ENCODE results near the gene SORBS1. TPM values are rescaled to one million over a fixed set of nuclear protein-coding genes. Genes with fewer than 3 reads are reported as not detected.

SORBS1 gene
- total RNA-seq, 2 experiments from 2014 or later = 0.13 to 0.70 TPM

GRCh38 chr10:95602382-95602781 is 41.2 kb upstream of the SORBS1 start:
- ChIA-PET POLR2A (no interaction called here), CTCF (interaction anchor here (1.0 to 6.8 kb wide), 8 partner anchors 9 to 228 kb away, joined by 3 to 76 read pairs (median 6); no protein-coding TSS in a partner anchor)
- no peak for ATAC-seq
- Mint-ChIP-seq H3K4me1 (ENCODE audit: low read depth) (no peaks in the 10 kb centered on the region), H3K9me3 (no peaks in the 10 kb centered on the region), H3K27me3 (no peaks in the 10 kb centered on the region), H3K27ac (no peak overlapping the region), H3K4me3 (no peak overlapping the region), H3K36me3 (ENCODE audit: low read depth) (peaks cover 9% of the 10 kb centered on the region)
- no peak for TF ChIP-seq CTCF (IDR thresholded peaks at IDR 0.05)
- DNase-seq = no peak
- intact Hi-C loops (cut with micrococcal nuclease) = no loop called here

- TF ChIP-seq CTCF (IDR thresholded peaks at IDR 0.05) = peak; percentile 89
- intact Hi-C loops (cut with micrococcal nuclease) = loop anchor here (1.0 to 2.0 kb wide), 2 partner anchors 171 to 228 kb away; no protein-coding TSS in a partner anchor
- ChIA-PET POLR2A (no interaction called here), CTCF (interaction anchor here (0.6 to 6.8 kb wide), 9 partner anchors 10 to 226 kb away, joined by 3 to 76 read pairs (median 3); no protein-coding TSS in a partner anchor)
- DNase-seq = peak; percentile 70
- Mint-ChIP-seq H3K4me1 (ENCODE audit: low read depth) (no peaks in the 10 kb centered on the region), H3K27me3 (peaks cover 1% of the 10 kb centered on the region), H3K4me3 (no peak overlapping the region), H3K36me3 (ENCODE audit: low read depth) (peaks cover 5% of the 10 kb centered on the region), H3K9me3 (no peaks in the 10 kb centered on the region), H3K27ac (no peak overlapping the region)
- ATAC-seq = no peak
Measured at GRCh38 chr10:95601116-95601719, 40.0 kb upstream of the SORBS1 start.

GRCh38 chr10:95600158-95600557 is 39.0 kb upstream of the SORBS1 start:
- TF ChIP-seq CTCF (IDR thresholded peaks at IDR 0.05) = no peak
- Mint-ChIP-seq H3K27me3 (peaks cover 1% of the 10 kb centered on the region), H3K4me3 (no peak overlapping the region), H3K27ac (no peak overlapping the region), H3K9me3 (no peaks in the 10 kb centered on the region), H3K4me1 (ENCODE audit: low read depth) (no peaks in the 10 kb centered on the region), H3K36me3 (ENCODE audit: low read depth) (no peaks in the 10 kb centered on the region)
- ChIA-PET POLR2A (no interaction called here), CTCF (interaction anchor here (0.6 to 6.8 kb wide), 12 partner anchors 12 to 1059 kb away, joined by 3 to 76 read pairs (median 4); no protein-coding TSS in a partner anchor)
- DNase-seq = no peak
- ATAC-seq = no peak
- intact Hi-C loops (cut with micrococcal nuclease) = loop anchor here (2.0 kb wide), 1 partner anchor 227 kb away; no protein-coding TSS in a partner anchor

GRCh38 chr10:95597788-95598187 is 36.6 kb upstream of the SORBS1 start:
- Mint-ChIP-seq H3K27me3 (peaks cover 1% of the 10 kb centered on the region), H3K27ac (no peak overlapping the region), H3K4me3 (no peak overlapping the region), H3K9me3 (no peaks in the 10 kb centered on the region), H3K36me3 (ENCODE audit: low read depth) (no peaks in the 10 kb centered on the region), H3K4me1 (ENCODE audit: low read depth) (no peaks in the 10 kb centered on the region)
- DNase-seq = no peak
- ATAC-seq = no peak
- no peak for TF ChIP-seq CTCF (IDR thresholded peaks at IDR 0.05)
- ChIA-PET CTCF (interaction anchor here (3.3 to 5.1 kb wide), 2 partner anchors 152 to 223 kb away, joined by 22 to 26 read pairs; no protein-coding TSS in a partner anchor), POLR2A (no interaction called here)
- intact Hi-C loops (cut with micrococcal nuclease) = no loop called here

- DNase-seq = no peak
- no peak for ATAC-seq
- Mint-ChIP-seq H3K9me3 (no peaks in the 10 kb centered on the region), H3K4me3 (no peak overlapping the region), H3K4me1 (ENCODE audit: low read depth) (no peaks in the 10 kb centered on the region), H3K36me3 (ENCODE audit: low read depth) (no peaks in the 10 kb centered on the region), H3K27me3 (peaks cover 12% of the 10 kb centered on the region), H3K27ac (no peak overlapping the region)
- no peak for TF ChIP-seq CTCF (IDR thresholded peaks at IDR 0.05)
- ChIA-PET POLR2A (no interaction called here), CTCF (interaction anchor here (1.4 kb wide), 1 partner anchor 12 kb away, joined by 3 read pairs; no protein-coding TSS in a partner anchor)
- intact Hi-C loops (cut with micrococcal nuclease) = no loop called here
Measured at GRCh38 chr10:95588025-95588424, 26.9 kb upstream of the SORBS1 start.
